Activated CD4-positive, alpha-beta memory T cell treated with anti-CD3 and anti-CD28 coated beads for 36 hours (primary cell): ENCODE data around the gene RASA1. TPM values are rescaled to one million over a fixed set of nuclear protein-coding genes. Genes with fewer than 3 reads are reported as not detected.
A peak's percentile ranks its signal among the peaks of the same experiment; 100 is the strongest.

Experiments used
- CTCF ChIA-PET: fragments of 350-600 bp; sonication (Branson Sonifier 250); formaldehyde crosslinking; loops from one replicate; lab custom pipeline; 2021; ENCODE audit warnings: antibody characterized with exemption, inconsistent platforms; lab: Charles Lee
- POLR2A ChIA-PET: fragments of 350-600 bp; sonication (Branson Sonifier 250); formaldehyde crosslinking; loops from one replicate; lab custom pipeline; 2021; ENCODE audit warnings: antibody characterized with exemption; lab: Charles Lee
- DNase-seq: peaks from one replicate; pipeline ENCODE4 v3.0.0-alpha.2; 2020
- H3K27ac Mint-ChIP-seq: one replicate; pipeline ENCODE4 v1.8.0; 2021; ENCODE audit warnings: mixed read lengths
- H3K27me3 Mint-ChIP-seq: one replicate; pipeline ENCODE4 v1.8.0; 2021; ENCODE audit warnings: mixed read lengths
- H3K36me3 Mint-ChIP-seq: one replicate; pipeline ENCODE4 v1.8.0; 2021; ENCODE audit warnings: mixed read lengths
- H3K4me1 Mint-ChIP-seq: one replicate; pipeline ENCODE4 v1.8.0; 2021; ENCODE audit warnings: low read depth, mixed read lengths
- H3K4me3 Mint-ChIP-seq: one replicate; pipeline ENCODE4 v1.8.0; 2021; ENCODE audit warnings: mild to moderate bottlenecking, mixed read lengths
- H3K9me3 Mint-ChIP-seq: one replicate; pipeline ENCODE4 v1.8.0; 2021; ENCODE audit warnings: mixed read lengths
- intact Hi-C: fragments of 100-400 bp; cut with micrococcal nuclease; formaldehyde crosslinking; loops from one replicate; pipeline ENCODE4 v1.15.1; 2023
- total RNA-seq, 2 experiments: library from RNA; stranded (reverse); gene quantifications; one replicate each; pipeline ENCODE4 v1.2.3, GENCODE V29; 2021

The RASA1 gene
- total RNA-seq, 2 experiments from 2014 or later: 25.1 to 25.4 TPM

DNA sequence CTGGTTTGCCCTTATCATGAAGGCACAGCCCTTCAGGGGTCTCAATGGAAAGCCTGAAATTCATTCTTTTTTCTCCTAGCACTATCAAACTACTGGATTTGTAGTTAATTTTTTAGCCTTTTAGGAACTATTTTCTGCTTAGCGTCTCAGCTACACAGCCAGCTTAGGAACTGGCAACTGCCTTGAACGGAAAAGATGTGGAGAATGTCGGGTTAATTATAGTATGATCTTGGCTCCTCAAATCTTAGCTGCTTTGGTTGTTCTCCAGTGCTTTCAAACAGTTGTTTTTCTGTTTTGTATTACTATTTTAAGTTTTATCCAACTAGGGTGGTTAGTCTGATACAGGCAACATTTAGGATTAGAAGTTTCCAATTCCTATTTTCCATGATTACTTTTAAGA lies 100.9 kb downstream of the RASA1 start:
- H3K27ac Mint-ChIP-seq: no peak overlapping the region
- intact Hi-C loops: no loop called here
- DNase-seq: no peak
- H3K4me3 Mint-ChIP-seq: no peak overlapping the region
- CTCF ChIA-PET: interaction anchor here (0.7 kb wide), 1 partner anchor 30 kb away, joined by 5 read pairs; no protein-coding TSS in a partner anchor
- no peaks in the 10 kb centered on the region for H3K9me3 Mint-ChIP-seq
- H3K36me3 Mint-ChIP-seq: peaks cover 23% of the 10 kb centered on the region
- H3K27me3 Mint-ChIP-seq: no peaks in the 10 kb centered on the region
- no peaks in the 10 kb centered on the region for H3K4me1 Mint-ChIP-seq
- POLR2A ChIA-PET: no interaction called here

- Mint-ChIP-seq H3K27me3 (no peaks in the 10 kb centered on the region), H3K4me1 (no peaks in the 10 kb centered on the region), H3K36me3 (peaks cover 22% of the 10 kb centered on the region), H3K9me3 (no peaks in the 10 kb centered on the region), H3K4me3 (no peak overlapping the region), H3K27ac (no peak overlapping the region)
- POLR2A ChIA-PET: no interaction called here
- intact Hi-C loops: no loop called here
- CTCF ChIA-PET: interaction anchor here (0.7 kb wide), 1 partner anchor 29 kb away, joined by 5 read pairs; no protein-coding TSS in a partner anchor
- DNase-seq: no peak
Observed at GRCh38 chr5:87369431-87369830, 101.7 kb downstream of the RASA1 start.

GRCh38 chr5:87372705-87373104 lies 105.0 kb downstream of the RASA1 start:
- CTCF ChIA-PET: interaction anchor here (1.4 kb wide), 1 partner anchor 27 kb away, joined by 4 read pairs; no protein-coding TSS in a partner anchor
- no peak for DNase-seq
- H3K4me3 Mint-ChIP-seq: no peak overlapping the region
- intact Hi-C loops: no loop called here
- no peak overlapping the region for H3K27ac Mint-ChIP-seq
- POLR2A ChIA-PET: no interaction called here
- H3K36me3 Mint-ChIP-seq: peaks cover 20% of the 10 kb centered on the region
- H3K27me3 Mint-ChIP-seq: no peaks in the 10 kb centered on the region
- no peaks in the 10 kb centered on the region for H3K9me3 Mint-ChIP-seq
- no peaks in the 10 kb centered on the region for H3K4me1 Mint-ChIP-seq

DNA sequence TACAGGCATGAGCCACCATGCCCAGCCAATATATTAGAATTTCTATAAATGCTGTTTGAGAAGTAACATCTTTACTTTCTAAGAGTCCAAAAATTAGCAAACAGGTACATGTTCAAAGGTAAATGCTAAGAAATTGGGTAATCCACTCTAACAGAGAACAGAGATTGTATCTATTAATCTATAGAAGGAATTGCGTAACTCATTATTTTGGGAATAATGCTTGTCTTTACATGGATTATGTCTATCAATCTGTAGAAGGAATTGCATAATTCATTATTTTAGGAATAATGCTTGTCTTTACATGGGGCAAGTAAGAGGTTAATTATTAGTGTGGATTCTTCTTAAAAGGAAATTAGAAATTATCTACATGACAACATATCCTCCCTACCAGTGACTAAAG lies 114.5 kb downstream of the RASA1 start:
- Mint-ChIP-seq H3K9me3 (no peaks in the 10 kb centered on the region), H3K4me3 (no peak overlapping the region), H3K36me3 (peaks cover 25% of the 10 kb centered on the region), H3K27ac (no peak overlapping the region), H3K4me1 (peaks cover 4% of the 10 kb centered on the region), H3K27me3 (no peaks in the 10 kb centered on the region)
- intact Hi-C loops: no loop called here
- CTCF ChIA-PET: interaction anchor here (1.2 kb wide), 1 partner anchor 311 kb away, joined by 5 read pairs; no protein-coding TSS in a partner anchor
- POLR2A ChIA-PET: no interaction called here
- DNase-seq: no peak

DNA sequence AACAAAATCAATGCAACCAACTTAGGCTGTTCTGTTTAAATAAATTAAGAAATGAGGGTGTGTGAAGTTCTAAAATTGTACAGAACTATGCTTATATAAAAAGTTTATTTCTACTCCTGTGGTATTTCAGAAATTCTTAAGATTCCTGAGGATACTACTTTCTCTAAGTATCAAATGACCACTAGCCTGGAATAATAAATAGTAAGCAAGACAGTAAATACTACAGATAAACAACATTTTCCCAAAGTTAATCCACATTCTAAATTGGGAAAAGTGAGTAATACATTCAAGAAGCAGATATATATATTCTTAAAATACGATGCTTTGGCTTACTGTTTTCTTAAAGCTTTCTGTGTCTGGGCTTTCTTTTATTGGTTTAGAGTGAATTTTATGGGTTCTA lies 115.5 kb downstream of the RASA1 start:
- H3K9me3 Mint-ChIP-seq: no peaks in the 10 kb centered on the region
- H3K4me1 Mint-ChIP-seq: peaks cover 4% of the 10 kb centered on the region
- POLR2A ChIA-PET: interaction anchor here (0.7 kb wide), 1 partner anchor 114 kb away, joined by 3 read pairs; no protein-coding TSS in a partner anchor
- intact Hi-C loops: no loop called here
- DNase-seq: no peak
- CTCF ChIA-PET: interaction anchor here (1.2 to 5.0 kb wide), 3 partner anchors 17 to 312 kb away, joined by 3 to 17 read pairs (median 5); no protein-coding TSS in a partner anchor
- no peak overlapping the region for H3K27ac Mint-ChIP-seq
- H3K27me3 Mint-ChIP-seq: no peaks in the 10 kb centered on the region
- H3K4me3 Mint-ChIP-seq: no peak overlapping the region
- H3K36me3 Mint-ChIP-seq: peaks cover 29% of the 10 kb centered on the region

- H3K4me1 Mint-ChIP-seq: peaks cover 14% of the 10 kb centered on the region
- no peak for DNase-seq
- H3K9me3 Mint-ChIP-seq: no peaks in the 10 kb centered on the region
- POLR2A ChIA-PET: no interaction called here
- no peak overlapping the region for H3K27ac Mint-ChIP-seq
- H3K4me3 Mint-ChIP-seq: no peak overlapping the region
- intact Hi-C loops: no loop called here
- H3K27me3 Mint-ChIP-seq: no peaks in the 10 kb centered on the region
- H3K36me3 Mint-ChIP-seq: peaks cover 36% of the 10 kb centered on the region
- CTCF ChIA-PET: interaction anchor here (5.0 kb wide), 1 partner anchor 14 kb away, joined by 17 read pairs; no protein-coding TSS in a partner anchor
Observed at GRCh38 chr5:87385802-87386201, 118.1 kb downstream of the RASA1 start.

- H3K36me3 Mint-ChIP-seq: peaks cover 51% of the 10 kb centered on the region
- H3K27ac Mint-ChIP-seq: no peak overlapping the region
- POLR2A ChIA-PET: no interaction called here
Observed at GRCh38 chr5:87388129-87388528, 120.4 kb downstream of the RASA1 start.

GRCh38 chr5:87389296-87390034 lies 121.8 kb downstream of the RASA1 start:
- Mint-ChIP-seq H3K36me3 (peaks cover 50% of the 10 kb centered on the region), H3K4me1 (peaks cover 13% of the 10 kb centered on the region), H3K27me3 (no peaks in the 10 kb centered on the region), H3K27ac (peak overlapping the region; percentile 34), H3K4me3 (no peak overlapping the region), H3K9me3 (no peaks in the 10 kb centered on the region)
- CTCF ChIA-PET: interaction anchor here (1.8 kb wide), 1 partner anchor 11 kb away, joined by 6 read pairs; no protein-coding TSS in a partner anchor
- no peak for DNase-seq
- intact Hi-C loops: no loop called here
- POLR2A ChIA-PET: no interaction called here

More at GRCh38 chr5:87388129-87388528, 120.4 kb downstream of the RASA1 start:
- no peaks in the 10 kb centered on the region for H3K27me3 Mint-ChIP-seq
- DNase-seq: no peak
- CTCF ChIA-PET: interaction anchor here (5.0 kb wide), 1 partner anchor 12 kb away, joined by 17 read pairs; no protein-coding TSS in a partner anchor
- no peaks in the 10 kb centered on the region for H3K9me3 Mint-ChIP-seq
- H3K4me3 Mint-ChIP-seq: no peak overlapping the region
- H3K4me1 Mint-ChIP-seq: peaks cover 16% of the 10 kb centered on the region
- intact Hi-C loops: no loop called here

- intact Hi-C loops: no loop called here
- H3K4me1 Mint-ChIP-seq: peaks cover 13% of the 10 kb centered on the region
- ChIA-PET CTCF (interaction anchor here (1.8 to 1.9 kb wide), 2 partner anchors 10 to 12 kb away, joined by 6 read pairs; no protein-coding TSS in a partner anchor), POLR2A (no interaction called here)
- H3K4me3 Mint-ChIP-seq: no peak overlapping the region
- H3K27ac Mint-ChIP-seq: peak overlapping the region; percentile 34
- no peaks in the 10 kb centered on the region for H3K9me3 Mint-ChIP-seq
- H3K36me3 Mint-ChIP-seq: peaks cover 55% of the 10 kb centered on the region
- no peak for DNase-seq
- no peaks in the 10 kb centered on the region for H3K27me3 Mint-ChIP-seq
Observed at GRCh38 chr5:87390075-87390474, 122.4 kb downstream of the RASA1 start.

GRCh38 chr5:87390576-87391199 lies 123.0 kb downstream of the RASA1 start:
- DNase-seq: no peak
- Mint-ChIP-seq H3K36me3 (peaks cover 57% of the 10 kb centered on the region), H3K27ac (no peak overlapping the region), H3K4me1 (peaks cover 13% of the 10 kb centered on the region), H3K27me3 (no peaks in the 10 kb centered on the region), H3K9me3 (no peaks in the 10 kb centered on the region), H3K4me3 (no peak overlapping the region)
- ChIA-PET CTCF (interaction anchor here (1.6 to 1.9 kb wide), 3 partner anchors 9 to 11 kb away, joined by 6 read pairs; no protein-coding TSS in a partner anchor), POLR2A (interaction anchor here (0.6 to 1.5 kb wide), 2 partner anchors 123 to 987 kb away, joined by 4 to 5 read pairs; partner anchors contain the start of gene RASA1)
- intact Hi-C loops: no loop called here

- Mint-ChIP-seq H3K27me3 (no peaks in the 10 kb centered on the region), H3K4me1 (peaks cover 18% of the 10 kb centered on the region), H3K9me3 (no peaks in the 10 kb centered on the region), H3K4me3 (no peak overlapping the region), H3K27ac (peak overlapping the region; percentile 2), H3K36me3 (peaks cover 54% of the 10 kb centered on the region)
- no peak for DNase-seq
- CTCF ChIA-PET: interaction anchor here (0.6 to 1.9 kb wide), 3 partner anchors 8 to 87 kb away, joined by 3 to 6 read pairs (median 6); no protein-coding TSS in a partner anchor
- POLR2A ChIA-PET: interaction anchor here (1.5 kb wide), 1 partner anchor 124 kb away, joined by 5 read pairs; the partner anchor contains the start of gene RASA1
- intact Hi-C loops: no loop called here
Observed at GRCh38 chr5:87392170-87392569, 124.5 kb downstream of the RASA1 start.

DNA sequence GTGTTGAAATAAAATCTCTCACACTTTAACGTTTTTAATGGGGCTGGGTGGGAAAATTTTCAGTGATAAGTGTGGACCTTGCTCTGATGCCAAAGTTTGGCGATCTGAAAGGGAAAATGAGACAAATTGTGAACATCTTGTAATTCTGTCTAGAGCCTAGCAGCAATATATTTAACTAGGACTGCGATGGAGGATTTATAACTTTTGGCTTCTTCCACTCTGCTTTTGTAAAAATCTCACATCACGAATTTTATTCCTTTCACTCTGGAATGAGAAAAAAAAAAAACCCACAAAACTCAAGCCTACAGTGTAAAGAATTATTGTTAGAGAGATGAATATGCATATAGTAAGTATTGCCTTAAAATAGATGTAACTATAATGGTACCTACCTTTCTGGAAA lies 125.1 kb downstream of the RASA1 start:
- Mint-ChIP-seq H3K4me3 (no peak overlapping the region), H3K36me3 (peaks cover 58% of the 10 kb centered on the region), H3K4me1 (peaks cover 18% of the 10 kb centered on the region), H3K27me3 (no peaks in the 10 kb centered on the region), H3K27ac (no peak overlapping the region), H3K9me3 (no peaks in the 10 kb centered on the region)
- POLR2A ChIA-PET: no interaction called here
- intact Hi-C loops: no loop called here
- CTCF ChIA-PET: interaction anchor here (0.6 kb wide), 1 partner anchor 87 kb away, joined by 3 read pairs; no protein-coding TSS in a partner anchor
- no peak for DNase-seq
